Brain microvascular endothelial cell (primary cell): Measurements from ENCODE around the gene DMAC2.

Experiments used
- DNase-seq: peaks from one replicate; pipeline ENCODE4 v3.0.0-alpha.2; 2020
- H3K27ac ChIP-seq: fragments of 250-450 bp; sonication (Bioruptor Pico); 2 replicates; pipeline ENCODE4 v1.5.1; 2020; ENCODE audit warnings: mild to moderate bottlenecking, moderate library complexity
- H3K27me3 ChIP-seq: fragments of 250-450 bp; sonication (Bioruptor Pico); replicated peaks from 2 replicates; pipeline ENCODE4 v1.5.1; 2020; ENCODE audit warnings: mild to moderate bottlenecking
- H3K36me3 ChIP-seq: fragments of 250-450 bp; sonication (Bioruptor Pico); replicated peaks from 2 replicates; pipeline ENCODE4 v1.5.1; 2020; ENCODE audit warnings: mild to moderate bottlenecking
- H3K4me3 ChIP-seq: 2 replicates; pipeline ENCODE4 v1.5.1; 2011; ENCODE audit warnings: low read depth, mild to moderate bottlenecking, control low read depth, low read length, moderate library complexity
- in situ Hi-C: cut with HindIII; loops from 2 replicates; pipeline ENCODE4 v1.10.0; 2017; ENCODE audit warnings: low sequenced_read_pairs, low pct_ligation_motif_present
- TF ChIP-seq, protein P1 (sequence below): IDR thresholded peaks from 2 replicates; pipeline ENCODE4 v1.5.1; 2011; ENCODE audit warnings: low read depth, mild to moderate bottlenecking, moderate library complexity, low read length, control low read depth, inconsistent platforms; ENCODE audit errors: missing control alignments

DMAC2 gene

GRCh38 chr19:41445575-41445974 lies 5.9 kb upstream of the DMAC2 start:
- Histone ChIP-seq H3K4me3 (no peak overlapping the region), H3K27ac (no peak overlapping the region), H3K27me3 (no peaks in the 10 kb centered on the region), H3K36me3 (no peaks in the 10 kb centered on the region)
- TF ChIP-seq, protein P1, sequence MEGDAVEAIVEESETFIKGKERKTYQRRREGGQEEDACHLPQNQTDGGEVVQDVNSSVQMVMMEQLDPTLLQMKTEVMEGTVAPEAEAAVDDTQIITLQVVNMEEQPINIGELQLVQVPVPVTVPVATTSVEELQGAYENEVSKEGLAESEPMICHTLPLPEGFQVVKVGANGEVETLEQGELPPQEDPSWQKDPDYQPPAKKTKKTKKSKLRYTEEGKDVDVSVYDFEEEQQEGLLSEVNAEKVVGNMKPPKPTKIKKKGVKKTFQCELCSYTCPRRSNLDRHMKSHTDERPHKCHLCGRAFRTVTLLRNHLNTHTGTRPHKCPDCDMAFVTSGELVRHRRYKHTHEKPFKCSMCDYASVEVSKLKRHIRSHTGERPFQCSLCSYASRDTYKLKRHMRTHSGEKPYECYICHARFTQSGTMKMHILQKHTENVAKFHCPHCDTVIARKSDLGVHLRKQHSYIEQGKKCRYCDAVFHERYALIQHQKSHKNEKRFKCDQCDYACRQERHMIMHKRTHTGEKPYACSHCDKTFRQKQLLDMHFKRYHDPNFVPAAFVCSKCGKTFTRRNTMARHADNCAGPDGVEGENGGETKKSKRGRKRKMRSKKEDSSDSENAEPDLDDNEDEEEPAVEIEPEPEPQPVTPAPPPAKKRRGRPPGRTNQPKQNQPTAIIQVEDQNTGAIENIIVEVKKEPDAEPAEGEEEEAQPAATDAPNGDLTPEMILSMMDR: no peak
- in situ Hi-C loops: no loop called here
- no peak for DNase-seq

DNA sequence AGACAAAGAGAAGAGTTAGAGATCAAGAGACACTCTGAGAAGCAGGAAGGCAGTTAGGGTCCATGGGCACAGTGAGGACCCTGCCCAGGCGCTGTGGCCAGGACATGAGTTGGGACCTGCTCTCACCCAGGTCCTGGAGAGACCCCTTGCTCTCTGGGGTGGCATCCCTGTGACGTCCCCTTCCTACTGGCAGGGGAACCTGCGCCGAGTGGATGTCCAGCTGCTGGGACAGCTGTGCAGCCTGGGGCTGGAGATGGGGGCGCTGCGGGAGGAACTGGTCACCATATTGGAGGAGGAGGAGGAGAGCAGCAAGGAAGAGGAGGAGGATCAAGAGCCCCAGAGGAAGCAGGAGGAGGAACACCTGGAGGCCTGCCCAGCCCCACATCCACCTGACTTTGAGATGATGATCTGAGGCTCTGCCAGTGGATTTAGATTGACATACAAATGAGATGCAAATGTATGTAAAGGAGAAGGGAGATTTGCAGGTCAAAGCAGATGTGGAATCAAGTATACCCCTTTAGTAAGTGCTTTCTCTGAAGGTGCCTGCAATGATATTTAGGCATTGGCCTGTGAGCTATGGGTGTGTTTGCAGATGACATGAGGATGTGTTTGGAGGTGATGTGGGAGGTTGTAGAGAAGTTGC lies 4.2 kb upstream of the DMAC2 start:
- in situ Hi-C loops: no loop called here

DNA sequence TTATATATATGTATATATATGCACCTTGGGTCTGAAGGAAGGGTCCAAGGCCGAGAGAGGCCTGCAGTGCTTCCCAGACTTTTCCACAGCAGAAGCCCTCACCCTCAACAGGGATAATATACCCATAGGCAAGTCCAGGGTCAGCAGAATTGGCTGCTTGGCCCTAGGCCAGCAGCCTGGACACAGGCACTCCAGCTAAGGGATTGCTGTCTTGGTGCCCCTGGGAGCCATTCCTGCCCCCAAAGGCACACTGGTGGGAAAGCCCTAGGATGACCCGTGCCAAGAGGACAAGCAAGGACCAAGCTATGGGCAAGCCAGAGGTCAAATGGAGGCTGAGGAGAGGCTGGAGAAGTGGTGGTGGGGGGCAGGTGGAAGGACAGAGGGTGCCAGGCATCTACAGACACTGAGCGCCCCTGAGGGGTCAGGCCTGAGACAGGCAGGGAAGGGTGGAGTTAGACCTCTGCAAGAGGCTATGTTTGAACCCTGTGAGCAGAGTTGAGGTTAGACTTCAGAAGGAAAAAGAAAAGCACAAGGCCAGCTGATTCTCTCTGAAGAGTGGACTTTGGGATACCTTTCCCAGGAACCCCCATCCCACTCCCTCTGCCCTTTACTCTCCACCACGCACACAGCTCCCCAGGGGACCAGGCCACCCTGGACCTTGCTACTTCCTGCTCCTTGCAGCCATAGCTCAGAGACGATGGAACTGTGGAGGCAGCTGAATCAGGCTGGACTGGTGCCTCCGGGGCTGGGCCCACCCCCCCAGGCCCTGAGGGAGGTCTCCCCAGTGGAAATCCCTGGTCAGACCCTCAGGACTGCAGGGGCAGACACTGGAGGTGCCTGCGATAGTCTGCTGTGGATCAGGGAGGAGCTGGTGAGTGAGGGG lies 3.0 kb upstream of the DMAC2 start, which contains the start of gene ERICH4:
Gene ERICH4 (plus strand): TSS at position 684 of the 883 bp plus-strand sequence. CDS start 14 bp downstream, at position 698.
- H3K27me3 ChIP-seq: no peaks in the 10 kb centered on the region
- in situ Hi-C loops: no loop called here
- DNase-seq: no peak
- H3K27ac ChIP-seq: no peak within 1 kb of the TSS
- TF ChIP-seq, protein P1: no peak
- H3K4me3 ChIP-seq: no peak within 1 kb of the TSS
- no peaks in the 10 kb centered on the region for H3K36me3 ChIP-seq

More for the DNA sequence above, 4.2 kb upstream of the DMAC2 start:
- TF ChIP-seq, protein P1: no peak
- Histone ChIP-seq H3K27me3 (no peaks in the 10 kb centered on the region), H3K36me3 (no peaks in the 10 kb centered on the region), H3K4me3 (no peak overlapping the region), H3K27ac (no peak overlapping the region)
- DNase-seq: no peak

DNA sequence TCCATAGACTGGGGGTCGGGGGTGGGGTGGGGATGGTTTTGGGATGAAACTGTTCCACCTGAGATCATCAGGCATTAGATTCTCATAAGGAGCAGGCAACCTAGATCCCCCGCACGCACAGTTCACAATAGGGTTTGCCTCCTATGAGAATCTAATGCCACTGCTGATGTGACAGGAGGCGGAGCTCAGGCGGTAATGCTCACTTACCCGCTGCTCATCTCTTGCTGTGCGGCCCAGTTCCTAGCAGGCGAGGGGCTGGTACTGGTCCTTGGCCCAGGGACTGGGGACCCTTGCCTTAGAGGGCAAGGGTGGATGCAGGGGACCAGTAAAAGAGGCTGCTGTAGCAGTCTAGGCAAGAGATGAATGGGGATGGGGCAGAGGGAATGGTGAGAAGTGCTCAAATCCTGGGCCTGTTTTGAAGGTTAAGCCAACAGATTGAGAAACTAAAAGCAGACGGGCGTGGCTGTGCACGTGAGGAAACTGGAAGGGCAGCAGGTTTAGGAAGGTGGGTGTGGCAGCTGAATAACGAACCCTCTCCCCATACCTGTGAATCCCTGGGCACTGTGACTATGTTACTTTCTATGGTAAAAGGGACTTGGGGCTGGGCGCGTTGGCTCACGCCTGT lies 1.7 kb upstream of the DMAC2 start:
- no peaks in the 10 kb centered on the region for H3K36me3 ChIP-seq
- in situ Hi-C loops: no loop called here
- no peaks in the 10 kb centered on the region for H3K27me3 ChIP-seq
- H3K4me3 ChIP-seq: no peak overlapping the region
- no peak overlapping the region for H3K27ac ChIP-seq
- TF ChIP-seq, protein P1: no peak
- DNase-seq: no peak

GRCh38 chr19:41437944-41438574 lies 1.7 kb downstream of the DMAC2 start:
- Histone ChIP-seq H3K4me3 (no peak overlapping the region), H3K36me3 (peaks cover 2% of the 10 kb centered on the region), H3K27ac (no peak overlapping the region), H3K27me3 (no peaks in the 10 kb centered on the region)
- TF ChIP-seq, protein P1: no peak
- in situ Hi-C loops: no loop called here
- DNase-seq: no peak
